Peyer's patch (tissue), 4 donors: ENCODE measurements around the gene IL13RA2. TPM values are rescaled to one million over a fixed set of nuclear protein-coding genes. Genes with fewer than 3 reads are reported as not detected.

Experiments used
- DNase-seq, 3 donors: peaks; one replicate each; pipeline ENCODE4 v3.0.0-alpha.2; 2017 to 2019
- H3K27ac ChIP-seq, 4 donors: fragments of 200-600 bp; sonication (generic); one replicate each; pipeline ENCODE4 v1.5.1; 2016 to 2019
- H3K27me3 ChIP-seq, 2 donors: fragments of 200-600 bp; sonication (generic); one replicate each; pipeline ENCODE4 v1.5.1; 2019
- H3K36me3 ChIP-seq, 3 donors: fragments of 200-600 bp; sonication (generic); one replicate each; pipeline ENCODE4 v1.5.1; 2016 to 2019
- H3K4me1 ChIP-seq, 4 donors: fragments of 200-600 bp; sonication (generic); one replicate each; pipeline ENCODE4 v1.5.1; 2016 to 2019
- H3K4me3 ChIP-seq, 4 donors: fragments of 200-600 bp; sonication (generic); 1 replicate in 3 of 4; 2 replicates in 1 of 4; pipeline ENCODE4 v1.5.1; 2016 to 2019; ENCODE audit warnings: mild to moderate bottlenecking in 1 of 4
- H3K9me3 ChIP-seq, 4 donors: fragments of 200-600 bp; sonication (generic); one replicate each; pipeline ENCODE4 v1.5.1; 2016 to 2019; ENCODE audit warnings: mild to moderate bottlenecking in 1 of 4
- POLR2A ChIP-seq, 2 donors: fragments of 450-650 bp; IDR thresholded peaks; one replicate each; pipeline ENCODE4 v1.5.1; 2017; ENCODE audit warnings: antibody characterized with exemption in 2 of 2, mild to moderate bottlenecking in 2 of 2, moderate library complexity in 2 of 2
- total RNA-seq, 4 donors: library from RNA; depleted of rRNA; stranded (reverse); fragments of >200 nt; gene quantifications; one replicate each; pipeline ENCODE4 v1.1.0, GENCODE V29; 2016
- TF ChIP-seq, protein P1 (sequence below), 6 experiments: fragments of 450-650 bp in 4 of 6; fragments of 200-600 bp in 2 of 6; sonication (generic) in 1 of 6; IDR thresholded peaks; one replicate each; pipeline ENCODE4 v1.5.1; 2017 to 2019; ENCODE audit warnings: antibody characterized with exemption in 6 of 6, mild to moderate bottlenecking in 3 of 6, moderate library complexity in 1 of 6

IL13RA2 gene
- total RNA-seq, 4 donors from 2014 or later, result not detected

DNA sequence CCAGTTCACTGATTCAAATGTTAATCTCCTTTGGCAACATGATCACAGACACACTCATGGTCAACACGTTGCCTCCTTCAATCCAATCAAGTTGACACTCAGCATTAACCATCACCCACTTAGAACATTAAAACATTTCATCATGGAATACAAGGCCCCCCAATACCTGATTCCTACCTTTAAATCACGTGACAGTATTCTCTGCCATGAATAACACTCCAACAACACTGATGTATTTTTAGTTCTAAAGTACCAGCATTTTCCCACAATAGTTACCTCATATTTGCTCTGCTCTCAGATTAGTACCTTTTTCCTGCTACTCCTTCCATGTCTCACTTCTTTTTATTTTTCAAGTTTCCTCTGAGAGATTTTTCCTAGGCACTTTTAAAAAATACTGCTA, 19.6 kb downstream of the IL13RA2 start:
- no peak for DNase-seq
- no peak overlapping the region for H3K4me3 ChIP-seq
- no peaks in the 10 kb centered on the region for H3K27me3 ChIP-seq
- H3K27ac ChIP-seq, result no peak overlapping the region
- no peaks in the 10 kb centered on the region for H3K4me1 ChIP-seq
- H3K36me3 ChIP-seq, result no peaks in the 10 kb centered on the region
- TF ChIP-seq POLR2A (IDR thresholded peaks at IDR 0.05), result no peak
- TF ChIP-seq, protein P1, sequence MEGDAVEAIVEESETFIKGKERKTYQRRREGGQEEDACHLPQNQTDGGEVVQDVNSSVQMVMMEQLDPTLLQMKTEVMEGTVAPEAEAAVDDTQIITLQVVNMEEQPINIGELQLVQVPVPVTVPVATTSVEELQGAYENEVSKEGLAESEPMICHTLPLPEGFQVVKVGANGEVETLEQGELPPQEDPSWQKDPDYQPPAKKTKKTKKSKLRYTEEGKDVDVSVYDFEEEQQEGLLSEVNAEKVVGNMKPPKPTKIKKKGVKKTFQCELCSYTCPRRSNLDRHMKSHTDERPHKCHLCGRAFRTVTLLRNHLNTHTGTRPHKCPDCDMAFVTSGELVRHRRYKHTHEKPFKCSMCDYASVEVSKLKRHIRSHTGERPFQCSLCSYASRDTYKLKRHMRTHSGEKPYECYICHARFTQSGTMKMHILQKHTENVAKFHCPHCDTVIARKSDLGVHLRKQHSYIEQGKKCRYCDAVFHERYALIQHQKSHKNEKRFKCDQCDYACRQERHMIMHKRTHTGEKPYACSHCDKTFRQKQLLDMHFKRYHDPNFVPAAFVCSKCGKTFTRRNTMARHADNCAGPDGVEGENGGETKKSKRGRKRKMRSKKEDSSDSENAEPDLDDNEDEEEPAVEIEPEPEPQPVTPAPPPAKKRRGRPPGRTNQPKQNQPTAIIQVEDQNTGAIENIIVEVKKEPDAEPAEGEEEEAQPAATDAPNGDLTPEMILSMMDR (IDR thresholded peaks at IDR 0.05), result no peak
- H3K9me3 ChIP-seq, result no peaks in the 10 kb centered on the region

DNA sequence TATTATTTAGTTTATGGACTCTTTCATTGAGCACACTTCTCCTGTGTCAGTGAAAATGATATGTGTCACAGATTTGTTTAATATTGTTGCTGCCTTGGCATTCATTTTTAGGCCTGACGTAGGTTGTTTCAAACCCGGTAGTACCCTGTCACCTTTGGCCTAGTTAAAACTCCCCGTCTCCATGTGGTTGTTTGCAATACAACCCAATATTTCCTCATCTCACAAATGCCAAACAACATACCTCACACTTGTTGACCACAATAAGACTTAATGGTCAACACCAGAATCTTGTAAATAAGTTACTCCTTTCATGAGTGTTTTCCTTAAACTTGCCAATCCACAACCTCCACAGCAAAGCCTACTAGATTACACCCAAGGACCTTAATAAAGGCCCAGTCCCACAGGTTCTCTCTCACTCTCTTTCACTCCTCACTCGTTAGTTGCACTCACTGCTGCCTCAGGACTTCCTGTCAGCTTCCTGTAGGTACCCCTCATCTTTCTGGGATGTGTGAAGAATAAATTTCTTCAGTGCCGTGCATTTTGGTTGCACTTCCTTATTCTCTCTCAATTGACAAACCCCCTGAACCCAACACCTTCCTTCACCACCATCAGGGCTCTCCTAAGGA, 31.3 kb downstream of the IL13RA2 start:
- DNase-seq, result no peak
- no peaks in the 10 kb centered on the region for H3K36me3 ChIP-seq
- no peak overlapping the region for H3K27ac ChIP-seq
- H3K4me1 ChIP-seq, result no peaks in the 10 kb centered on the region
- no peaks in the 10 kb centered on the region for H3K27me3 ChIP-seq
- TF ChIP-seq, protein P1 (IDR thresholded peaks at IDR 0.05), result no peak
- no peak for TF ChIP-seq POLR2A (IDR thresholded peaks at IDR 0.05)
- H3K9me3 ChIP-seq, result no peaks in the 10 kb centered on the region
- no peak overlapping the region for H3K4me3 ChIP-seq

DNA sequence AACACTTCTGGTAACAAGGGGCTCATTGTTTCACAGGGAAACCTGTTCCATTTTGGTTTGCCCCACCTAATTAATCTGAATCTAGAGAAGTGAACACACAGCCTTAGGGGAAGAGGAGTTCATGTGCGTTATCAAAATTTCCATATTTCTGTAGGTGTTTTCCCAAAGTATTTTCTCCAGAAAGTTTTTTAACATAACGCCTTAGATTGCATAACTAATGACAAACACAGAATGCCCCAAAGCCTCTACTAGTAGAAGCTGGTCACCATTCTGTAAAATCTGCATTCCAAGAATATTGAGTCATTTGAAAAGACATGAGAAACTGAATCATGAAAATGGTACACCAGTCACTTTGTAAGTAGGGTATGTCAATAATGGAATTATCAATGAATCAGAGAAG, 41.1 kb downstream of the IL13RA2 start:
- no peaks in the 10 kb centered on the region for H3K9me3 ChIP-seq
- H3K4me3 ChIP-seq, result no peak overlapping the region
- TF ChIP-seq, protein P1 (IDR thresholded peaks at IDR 0.05), result no peak
- no peak for TF ChIP-seq POLR2A (IDR thresholded peaks at IDR 0.05)
- H3K27me3 ChIP-seq, result no peaks in the 10 kb centered on the region
- DNase-seq, result no peak
- H3K4me1 ChIP-seq, result no peaks in the 10 kb centered on the region
- H3K27ac ChIP-seq, result no peak overlapping the region
- H3K36me3 ChIP-seq, result no peaks in the 10 kb centered on the region

DNA sequence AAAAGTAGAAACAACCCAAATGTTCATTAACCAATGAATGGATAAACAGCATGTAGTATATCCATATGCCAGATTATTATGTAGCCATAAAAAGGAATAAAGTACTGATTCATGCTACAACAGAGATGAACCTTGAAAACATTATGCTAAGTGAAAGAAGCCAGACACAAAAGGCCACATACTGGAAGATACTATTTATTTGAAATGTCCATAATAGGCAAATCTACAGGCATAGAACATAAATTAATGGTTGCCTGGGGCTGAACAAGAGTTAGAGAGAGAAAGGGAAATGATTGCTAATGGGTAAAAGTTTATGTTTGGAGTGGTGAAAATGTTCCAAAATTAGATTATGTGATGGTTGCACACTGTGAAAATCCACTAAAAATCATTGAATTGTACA, 44.4 kb downstream of the IL13RA2 start:
- no peaks in the 10 kb centered on the region for H3K36me3 ChIP-seq
- TF ChIP-seq POLR2A (IDR thresholded peaks at IDR 0.05), result no peak
- TF ChIP-seq, protein P1 (IDR thresholded peaks at IDR 0.05), result no peak
- no peak overlapping the region for H3K27ac ChIP-seq
- DNase-seq, result no peak
- no peak overlapping the region for H3K4me3 ChIP-seq
- H3K27me3 ChIP-seq, result no peaks in the 10 kb centered on the region
- H3K4me1 ChIP-seq, result no peaks in the 10 kb centered on the region
- no peaks in the 10 kb centered on the region for H3K9me3 ChIP-seq

DNA sequence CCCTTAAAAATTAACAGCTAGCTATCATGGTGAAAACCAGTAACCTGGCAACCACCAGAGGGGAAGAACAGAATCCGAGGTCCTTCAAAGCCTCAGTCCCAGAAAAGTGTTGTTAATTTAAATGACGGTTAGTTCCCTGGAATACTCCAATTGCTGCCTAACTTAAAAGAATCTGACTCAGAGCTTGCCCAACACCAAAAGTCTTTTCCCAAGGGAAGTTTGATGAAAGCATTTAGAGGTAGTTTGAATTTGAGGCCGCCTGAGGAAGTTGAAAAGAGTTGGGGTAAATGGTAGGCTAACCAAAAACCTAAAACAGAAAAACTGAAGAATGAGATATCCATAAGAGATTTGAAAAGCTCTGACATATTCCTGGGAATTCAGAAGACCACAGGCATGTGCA, 46.6 kb downstream of the IL13RA2 start:
- no peak for DNase-seq
- no peak for TF ChIP-seq POLR2A (IDR thresholded peaks at IDR 0.05)
- TF ChIP-seq, protein P1 (IDR thresholded peaks at IDR 0.05), result no peak
- Histone ChIP-seq H3K36me3 (no peaks in the 10 kb centered on the region), H3K4me3 (no peak overlapping the region), H3K27ac (no peak overlapping the region), H3K9me3 (no peaks in the 10 kb centered on the region), H3K27me3 (no peaks in the 10 kb centered on the region), H3K4me1 (no peaks in the 10 kb centered on the region)

DNA sequence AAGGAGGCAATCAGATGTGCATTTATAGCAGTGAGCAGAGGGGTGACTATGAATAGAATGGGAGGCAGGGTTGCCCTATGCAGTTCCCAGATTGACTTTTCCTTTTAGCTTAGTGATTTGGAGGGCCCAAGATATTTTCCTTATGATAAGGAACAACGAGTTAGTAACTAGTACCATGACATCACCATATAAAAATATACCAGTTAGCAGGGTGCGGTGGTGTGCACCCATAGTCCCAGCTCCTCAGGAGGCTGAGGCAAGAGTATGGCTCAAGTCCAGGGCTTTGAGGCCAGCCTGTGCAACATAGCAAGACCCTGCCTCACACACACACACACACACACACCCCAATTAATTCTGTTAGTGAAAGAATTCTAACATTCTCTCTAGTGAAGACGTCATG, 53.0 kb downstream of the IL13RA2 start:
- H3K27ac ChIP-seq, result no peak overlapping the region
- no peaks in the 10 kb centered on the region for H3K27me3 ChIP-seq
- DNase-seq, result no peak
- no peaks in the 10 kb centered on the region for H3K36me3 ChIP-seq
- no peaks in the 10 kb centered on the region for H3K9me3 ChIP-seq
- H3K4me1 ChIP-seq, result no peaks in the 10 kb centered on the region
- no peak overlapping the region for H3K4me3 ChIP-seq
- TF ChIP-seq, protein P1 (IDR thresholded peaks at IDR 0.05), result no peak
- no peak for TF ChIP-seq POLR2A (IDR thresholded peaks at IDR 0.05)
